HepG2 (cell line): ENCODE data around the gene RFC2. TPM values are rescaled to one million over a fixed set of nuclear protein-coding genes. Genes with fewer than 3 reads are reported as not detected.

Experiments used
- BRCA1 ChIP-seq: sonication (generic); formaldehyde crosslinking; IDR thresholded peaks from 2 replicates; pipeline ENCODE4 v1.4.0; 2020; ENCODE audit warnings: missing genetic modification reagents
- CCDC6 ChIP-seq: sonication (generic); formaldehyde crosslinking; IDR thresholded peaks from 2 replicates; pipeline ENCODE4 v1.8.1; 2022; ENCODE audit warnings: mild to moderate bottlenecking, missing genetic modification reagents, moderate library complexity
- DBP ChIP-seq: sonication (generic); formaldehyde crosslinking; IDR thresholded peaks from 2 replicates; pipeline ENCODE4 v1.4.0; 2020; ENCODE audit warnings: missing genetic modification reagents; ENCODE audit errors: not compliant biosample characterization
- DNMT3B ChIP-seq: conservative IDR thresholded peaks from 2 replicates; pipeline ENCODE4 v1.6.1; 2016; ENCODE audit warnings: missing biosample characterization, control low read depth
- EHMT2 ChIP-seq: fragments of 200-600 bp; sonication (generic); IDR thresholded peaks from 2 replicates; pipeline ENCODE4 v1.7.0; 2017; ENCODE audit warnings: antibody characterized with exemption, low read depth, low read length, borderline replicate concordance
- FOXP1 ChIP-seq, 2 experiments: fragments of 450-650 bp in 1 of 2; IDR thresholded peaks; 2 replicates each; pipeline ENCODE4 v1.6.1; 2017 to 2018; ENCODE audit warnings: antibody characterized with exemption in 1 of 2
- HMG20A ChIP-seq: IDR thresholded peaks from 2 replicates; pipeline ENCODE4 v1.6.1; 2016; ENCODE audit warnings: borderline replicate concordance
- HNRNPL ChIP-seq: fragments of 200-400 bp; formaldehyde crosslinking; IDR thresholded peaks from 2 replicates; pipeline ENCODE4 v1.6.1; 2017; ENCODE audit warnings: mild to moderate bottlenecking, low read depth, low read length
- ISL2 ChIP-seq: sonication (generic); formaldehyde crosslinking; IDR thresholded peaks from 2 replicates; pipeline ENCODE4 v1.5.0; 2020; ENCODE audit warnings: missing genetic modification reagents
- KAT2B ChIP-seq: fragments of 150-350 bp; IDR thresholded peaks from 2 replicates; pipeline ENCODE4 v1.6.1; 2014; ENCODE audit warnings: low read depth, low read length, borderline replicate concordance
- KDM6A ChIP-seq: IDR thresholded peaks from 2 replicates; pipeline ENCODE4 v1.6.1; 2016; ENCODE audit warnings: low read depth
- MAF1 ChIP-seq: sonication (generic); formaldehyde crosslinking; IDR thresholded peaks from 2 replicates; pipeline ENCODE4 v1.5.0; 2020; ENCODE audit warnings: missing genetic modification reagents, borderline replicate concordance
- MLXIP ChIP-seq: sonication (generic); formaldehyde crosslinking; IDR thresholded peaks from 2 replicates; pipeline ENCODE4 v1.9.0; 2021; ENCODE audit warnings: missing genetic modification reagents, borderline replicate concordance
- NR2F6 ChIP-seq, 2 experiments: IDR thresholded peaks; 2 replicates each; pipeline ENCODE4 v1.6.1; 2016; ENCODE audit warnings: antibody characterized with exemption in 1 of 2, mild to moderate bottlenecking in 1 of 2
- PHF8 ChIP-seq: sonication (generic); formaldehyde crosslinking; IDR thresholded peaks from 2 replicates; pipeline ENCODE4 v1.5.0; 2020; ENCODE audit warnings: missing genetic modification reagents
- RARA ChIP-seq: IDR thresholded peaks from 2 replicates; pipeline ENCODE4 v1.6.1; 2016; ENCODE audit warnings: missing genetic modification reagents, missing compliant biosample characterization
- SMAD3 ChIP-seq: sonication (generic); formaldehyde crosslinking; IDR thresholded peaks from 2 replicates; pipeline ENCODE4 v1.4.0; 2020; ENCODE audit warnings: missing genetic modification reagents
- SMC3 ChIP-seq: IDR thresholded peaks from 2 replicates; pipeline ENCODE4 v1.6.1; 2011; ENCODE audit warnings: low read length, improper control_type of control experiment
- SSRP1 ChIP-seq: IDR thresholded peaks from 2 replicates; pipeline ENCODE4 v1.6.1; 2016; ENCODE audit warnings: control low read depth
- SUZ12 ChIP-seq: fragments of 150-350 bp; IDR thresholded peaks from 2 replicates; pipeline ENCODE4 v1.6.1; 2014; ENCODE audit warnings: low read depth, low read length
- TRAFD1 ChIP-seq: sonication (generic); formaldehyde crosslinking; IDR thresholded peaks from 2 replicates; pipeline ENCODE4 v1.5.1; 2020; ENCODE audit warnings: missing genetic modification reagents, mild to moderate bottlenecking, borderline replicate concordance
- ZC3H4 ChIP-seq: sonication (generic); formaldehyde crosslinking; IDR thresholded peaks from 2 replicates; pipeline ENCODE4 v1.4.0; 2020; ENCODE audit warnings: missing genetic modification reagents, borderline replicate concordance
- ZFX ChIP-seq: sonication (generic); formaldehyde crosslinking; IDR thresholded peaks from 2 replicates; pipeline ENCODE4 v1.4.0; 2020; ENCODE audit warnings: mild to moderate bottlenecking, low read depth, missing genetic modification reagents, moderate library complexity
- ZNF20 ChIP-seq: sonication (generic); formaldehyde crosslinking; IDR thresholded peaks from 2 replicates; pipeline ENCODE4 v1.4.0; 2020; ENCODE audit warnings: mild to moderate bottlenecking, moderate library complexity, missing genetic modification reagents
- ZNF704 ChIP-seq: sonication (generic); formaldehyde crosslinking; IDR thresholded peaks from 2 replicates; pipeline ENCODE4 v1.8.1; 2023; ENCODE audit warnings: mild to moderate bottlenecking, inconsistent platforms, moderate library complexity, missing genetic modification reagents, borderline replicate concordance
- polyA plus RNA-seq, 8 experiments: library from polyadenylated mRNA; depleted of rRNA in 3 of 8; stranded (reverse) in 7 of 8; unstranded in 1 of 8; fragments of >200 nt; fragmentation: Illumina TruSeq in 4 of 8; extraction: Trizol in 4 of 8; gene quantifications; 2 replicates each; pipeline versions ENCODE4 v1.2.1 to v1.2.3, GENCODE V29; 2011 to 2016; ENCODE audit warnings: low read depth in 4 of 8, missing spikeins in 1 of 8, mixed read lengths in 1 of 8; ENCODE audit not compliant: insufficient read depth in 1 of 8
- total RNA-seq, 5 experiments: library from RNA; depleted of rRNA; stranded (reverse); fragments of >200 nt; fragmentation: Illumina TruSeq; extraction: Trizol; gene quantifications; 2 replicates each; pipeline ENCODE4 v1.2.3, GENCODE V29; 2016; ENCODE audit warnings: low read depth in 1 of 5

Gene RFC2
- total and polyA plus RNA-seq, 2 of the 13 experiments (the other 11 are each of a cell fraction or from before 2014, with no cell fraction given): 14.6 to 43.5 TPM

- TF ChIP-seq PHF8 (CRISPR knock-in tag): peak; percentile 88
- 0 out of 2 replicates have a peak, but pooled peaks have one; percentile 1 for TF ChIP-seq ZNF20 (CRISPR knock-in tag)
- TF ChIP-seq KAT2B: no peak
- TF ChIP-seq BRCA1 (CRISPR knock-in tag): no peak
- no peak for TF ChIP-seq TRAFD1 (CRISPR knock-in tag)
- no peak for TF ChIP-seq SMC3
- TF ChIP-seq ISL2 (CRISPR knock-in tag): peak; percentile 48; the same call in 1 of the 2 replicates
- TF ChIP-seq SMAD3 (CRISPR knock-in tag): no peak; the same call in 1 of the 2 replicates
- peak; percentile 94 for TF ChIP-seq ZFX (CRISPR knock-in tag)
- no peak for TF ChIP-seq ZC3H4 (CRISPR knock-in tag)
- peak; percentile 73; the same call in 1 of the 2 replicates for TF ChIP-seq MAF1 (CRISPR knock-in tag)
- TF ChIP-seq ZNF704 (CRISPR knock-in tag): peak; percentile 86; the same call in 1 of the 2 replicates
- TF ChIP-seq FOXP1 (IDR thresholded peaks at IDR 0.05): no peak
- TF ChIP-seq FOXP1 (CRISPR knock-in tag; IDR thresholded peaks at IDR 0.05): no peak
- TF ChIP-seq CCDC6: no peak; the same call in 1 of the 2 replicates
- no peak for TF ChIP-seq KDM6A (CRISPR knock-in tag)
- 0 out of 2 replicates have a peak, but pooled peaks have one; percentile 37 for TF ChIP-seq RARA (CRISPR knock-in tag)
- TF ChIP-seq DBP (CRISPR knock-in tag): no peak
- TF ChIP-seq EHMT2: no peak
- no peak for TF ChIP-seq NR2F6 (IDR thresholded peaks at IDR 0.05)
- TF ChIP-seq NR2F6 (CRISPR knock-in tag; IDR thresholded peaks at IDR 0.05): peak; percentile 62; the same call in 1 of the 2 replicates
- TF ChIP-seq SSRP1: peak; percentile 28; the same call in 1 of the 2 replicates
- no peak for TF ChIP-seq MLXIP (CRISPR knock-in tag)
- TF ChIP-seq DNMT3B (CRISPR knock-in tag): no peak
- no peak for TF ChIP-seq SUZ12
- TF ChIP-seq HNRNPL: peak; percentile 67; the same call in 1 of the 2 replicates
- TF ChIP-seq HMG20A: no peak; the same call in 1 of the 2 replicates
Observed at GRCh38 chr7:74254129-74254857, at the start of gene RFC2 (continued).
